T-helper 2 cell treated with Interferon-gamma antibody and Interleukin-4, amounts not matched to agents 5 μg/mL and 100 μg/mL, for 36 hours (primary cell): ENCODE data around the gene TNNT2.

ENCODE experiments used
- DNase-seq: peaks from one replicate; pipeline ENCODE4 v3.0.0; 2021; ENCODE audit warnings: low spot score
- H3K27ac Mint-ChIP-seq: one replicate; pipeline ENCODE4 v1.8.0; 2021; ENCODE audit warnings: mild to moderate bottlenecking, mixed read lengths
- H3K27me3 Mint-ChIP-seq: one replicate; pipeline ENCODE4 v1.8.0; 2021; ENCODE audit warnings: low read depth, mixed read lengths
- H3K36me3 Mint-ChIP-seq: one replicate; pipeline ENCODE4 v1.8.0; 2021; ENCODE audit warnings: low read depth, mixed read lengths
- H3K4me1 Mint-ChIP-seq: one replicate; pipeline ENCODE4 v1.8.0; 2021; ENCODE audit warnings: low read depth, mixed read lengths
- H3K4me3 Mint-ChIP-seq: one replicate; pipeline ENCODE4 v1.8.0; 2022; ENCODE audit warnings: mild to moderate bottlenecking, moderate library complexity, mixed read lengths
- H3K9me3 Mint-ChIP-seq: one replicate; pipeline ENCODE4 v1.8.0; 2021; ENCODE audit warnings: mixed read lengths

The TNNT2 gene

GRCh38 chr1:201377611-201378092 is at the start of gene TNNT2:
TNNT2 (minus strand) TSS chr1:201377680; CDS start chr1:201373254, 4,426 bp downstream.
- Mint-ChIP-seq H3K9me3 (no peaks in the 10 kb centered on the region), H3K4me1 (no peaks in the 10 kb centered on the region), H3K36me3 (no peaks in the 10 kb centered on the region), H3K27ac (no peak within 1 kb of the TSS), H3K4me3 (no peak within 1 kb of the TSS), H3K27me3 (peaks cover 8% of the 10 kb centered on the region)
- DNase-seq, result no peak

- Mint-ChIP-seq H3K27me3 (no peaks in the 10 kb centered on the region), H3K9me3 (no peaks in the 10 kb centered on the region), H3K27ac (no peak overlapping the region), H3K36me3 (no peaks in the 10 kb centered on the region), H3K4me3 (no peak overlapping the region), H3K4me1 (no peaks in the 10 kb centered on the region)
- no peak for DNase-seq
These were observed 49.2 kb upstream of the TNNT2 start for GRCh38 chr1:201426479-201427310.

- H3K36me3 Mint-ChIP-seq, result no peaks in the 10 kb centered on the region
- H3K27ac Mint-ChIP-seq, result no peak overlapping the region
- H3K4me3 Mint-ChIP-seq, result no peak overlapping the region
- DNase-seq, result no peak
- no peaks in the 10 kb centered on the region for H3K9me3 Mint-ChIP-seq
- no peaks in the 10 kb centered on the region for H3K4me1 Mint-ChIP-seq
- H3K27me3 Mint-ChIP-seq, result peaks cover under 1% of the 10 kb centered on the region
These were observed 46.7 kb upstream of the TNNT2 start for GRCh38 chr1:201424146-201424545.

GRCh38 chr1:201423655-201424054 is 46.2 kb upstream of the TNNT2 start:
- Mint-ChIP-seq H3K4me1 (no peaks in the 10 kb centered on the region), H3K4me3 (no peak overlapping the region), H3K27ac (no peak overlapping the region), H3K9me3 (no peaks in the 10 kb centered on the region), H3K36me3 (no peaks in the 10 kb centered on the region), H3K27me3 (peaks cover 2% of the 10 kb centered on the region)
- no peak for DNase-seq

GRCh38 chr1:201422436-201423030 is 45.1 kb upstream of the TNNT2 start:
- Mint-ChIP-seq H3K9me3 (no peaks in the 10 kb centered on the region), H3K36me3 (no peaks in the 10 kb centered on the region), H3K27ac (no peak overlapping the region), H3K27me3 (peaks cover 2% of the 10 kb centered on the region), H3K4me1 (no peaks in the 10 kb centered on the region), H3K4me3 (no peak overlapping the region)
- no peak for DNase-seq

GRCh38 chr1:201422026-201422425 is 44.5 kb upstream of the TNNT2 start:
- no peaks in the 10 kb centered on the region for H3K9me3 Mint-ChIP-seq
- H3K4me3 Mint-ChIP-seq, result no peak overlapping the region
- no peaks in the 10 kb centered on the region for H3K36me3 Mint-ChIP-seq
- no peaks in the 10 kb centered on the region for H3K4me1 Mint-ChIP-seq
- H3K27me3 Mint-ChIP-seq, result peaks cover 4% of the 10 kb centered on the region
- no peak for DNase-seq
- no peak overlapping the region for H3K27ac Mint-ChIP-seq

- Mint-ChIP-seq H3K27me3 (peaks cover 5% of the 10 kb centered on the region), H3K4me3 (no peak overlapping the region), H3K36me3 (no peaks in the 10 kb centered on the region), H3K4me1 (no peaks in the 10 kb centered on the region), H3K9me3 (no peaks in the 10 kb centered on the region), H3K27ac (no peak overlapping the region)
- no peak for DNase-seq
These were observed 43.6 kb upstream of the TNNT2 start for GRCh38 chr1:201421041-201421440.

GRCh38 chr1:201420608-201421002 is 43.1 kb upstream of the TNNT2 start:
- Mint-ChIP-seq H3K27ac (no peak overlapping the region), H3K4me3 (no peak overlapping the region), H3K4me1 (no peaks in the 10 kb centered on the region), H3K36me3 (no peaks in the 10 kb centered on the region), H3K27me3 (peaks cover 5% of the 10 kb centered on the region), H3K9me3 (no peaks in the 10 kb centered on the region)
- no peak for DNase-seq

GRCh38 chr1:201419746-201420607 is 42.5 kb upstream of the TNNT2 start:
- no peak overlapping the region for H3K4me3 Mint-ChIP-seq
- no peaks in the 10 kb centered on the region for H3K4me1 Mint-ChIP-seq
- H3K27me3 Mint-ChIP-seq, result peaks cover 5% of the 10 kb centered on the region
- DNase-seq, result no peak
- no peaks in the 10 kb centered on the region for H3K9me3 Mint-ChIP-seq
- no peaks in the 10 kb centered on the region for H3K36me3 Mint-ChIP-seq
- no peak overlapping the region for H3K27ac Mint-ChIP-seq

- Mint-ChIP-seq H3K4me1 (no peaks in the 10 kb centered on the region), H3K9me3 (no peaks in the 10 kb centered on the region), H3K4me3 (no peak overlapping the region), H3K36me3 (no peaks in the 10 kb centered on the region), H3K27me3 (peaks cover 5% of the 10 kb centered on the region), H3K27ac (no peak overlapping the region)
- no peak for DNase-seq
These were observed 41.8 kb upstream of the TNNT2 start for GRCh38 chr1:201419256-201419655.

- Mint-ChIP-seq H3K4me1 (no peaks in the 10 kb centered on the region), H3K4me3 (no peak overlapping the region), H3K36me3 (no peaks in the 10 kb centered on the region), H3K27ac (no peak overlapping the region), H3K9me3 (no peaks in the 10 kb centered on the region), H3K27me3 (peaks cover 5% of the 10 kb centered on the region)
- no peak for DNase-seq
These were observed 41.0 kb upstream of the TNNT2 start for GRCh38 chr1:201418461-201418860.

- Mint-ChIP-seq H3K27me3 (peaks cover 5% of the 10 kb centered on the region), H3K9me3 (no peaks in the 10 kb centered on the region), H3K36me3 (no peaks in the 10 kb centered on the region), H3K27ac (no peak overlapping the region), H3K4me3 (no peak overlapping the region), H3K4me1 (no peaks in the 10 kb centered on the region)
- no peak for DNase-seq
These were observed 36.7 kb upstream of the TNNT2 start for GRCh38 chr1:201414051-201414738.

GRCh38 chr1:201411292-201411691 is 33.8 kb upstream of the TNNT2 start:
- Mint-ChIP-seq H3K36me3 (no peaks in the 10 kb centered on the region), H3K27me3 (no peaks in the 10 kb centered on the region), H3K4me3 (no peak overlapping the region), H3K27ac (no peak overlapping the region), H3K4me1 (no peaks in the 10 kb centered on the region), H3K9me3 (no peaks in the 10 kb centered on the region)
- no peak for DNase-seq
